K562 (cell line): ENCODE data around the gene DDX23. TPM values are rescaled to one million over a fixed set of nuclear protein-coding genes. Genes with fewer than 3 reads are reported as not detected.

Experiments
- ARID1B ChIP-seq: fragments of 450-650 bp; IDR thresholded peaks from 2 replicates; pipeline ENCODE4 v1.6.1; 2016; ENCODE audit warnings: antibody characterized with exemption, mild to moderate bottlenecking, inconsistent platforms
- CBFA2T2 ChIP-seq: fragments of 450-650 bp; conservative IDR thresholded peaks from 2 replicates; pipeline ENCODE4 v1.6.1; 2017; ENCODE audit warnings: mild to moderate bottlenecking
- CLOCK ChIP-seq: fragments of 250-450 bp; sonication (Bioruptor Pico); IDR thresholded peaks from 2 replicates; pipeline ENCODE4 v1.4.0; 2020; ENCODE audit warnings: mild to moderate bottlenecking, moderate library complexity, borderline replicate concordance
- CUX1 ChIP-seq: fragments of 200-800 bp; sonication (Bioruptor generic); IDR thresholded peaks from 2 replicates; pipeline ENCODE4 v1.6.1; 2016; ENCODE audit warnings: missing genetic modification characterization, missing compliant biosample characterization
- DNMT1 ChIP-seq: fragments of 450-650 bp; IDR thresholded peaks from 2 replicates; pipeline ENCODE4 v1.6.1; 2016; ENCODE audit warnings: antibody characterized with exemption, mild to moderate bottlenecking
- EGR1 ChIP-seq: fragments of 450-650 bp; conservative IDR thresholded peaks from 2 replicates; pipeline ENCODE4 v1.6.1; 2017; ENCODE audit warnings: mild to moderate bottlenecking
- KDM2B ChIP-seq: fragments of 250-450 bp; sonication (Bioruptor Pico); IDR thresholded peaks from 2 replicates; pipeline ENCODE4 v1.8.0; 2021; ENCODE audit warnings: mild to moderate bottlenecking, moderate library complexity
- PHF21A ChIP-seq: fragments of 450-650 bp; IDR thresholded peaks from 2 replicates; pipeline ENCODE4 v1.6.1; 2017; ENCODE audit warnings: low read depth, borderline replicate concordance
- SNAPC5 ChIP-seq: fragments of 250-450 bp; sonication (Bioruptor Pico); IDR thresholded peaks from 2 replicates; pipeline ENCODE4 v1.8.0; 2021; ENCODE audit warnings: moderate library complexity, mild to moderate bottlenecking, inconsistent platforms
- VEZF1 ChIP-seq: fragments of 200-800 bp; sonication (Bioruptor generic); IDR thresholded peaks from 2 replicates; pipeline ENCODE4 v1.6.1; 2017; ENCODE audit warnings: missing genetic modification characterization, missing compliant biosample characterization
- YBX1 ChIP-seq: fragments of 450-650 bp; IDR thresholded peaks from 2 replicates; pipeline ENCODE4 v1.7.1; 2016; ENCODE audit warnings: mild to moderate bottlenecking
- ZBTB5 ChIP-seq: fragments of 450-650 bp; IDR thresholded peaks from 2 replicates; pipeline ENCODE4 v1.6.1; 2017; ENCODE audit warnings: antibody characterized with exemption
- ZNF589 ChIP-seq: fragments of 200-800 bp; sonication (Bioruptor generic); IDR thresholded peaks from 2 replicates; pipeline ENCODE4 v1.6.1; 2016; ENCODE audit warnings: low read depth, missing genetic modification characterization, missing compliant biosample characterization
- polyA plus RNA-seq, 8 experiments: library from polyadenylated mRNA; depleted of rRNA in 4 of 8; stranded (reverse) in 5 of 8; unstranded in 3 of 8; fragments of >200 nt; fragmentation: Nextera tagmentation in 2 of 8; fragmentation: Illumina TruSeq in 1 of 8; extraction: Ambion mirVana in 2 of 8; extraction: Trizol in 1 of 8; gene quantifications; 2 replicates each; pipeline versions ENCODE4 v1.2.1 to v1.2.3, GENCODE V29; 2011 to 2014; ENCODE audit warnings: inconsistent platforms in 1 of 8, missing spikeins in 1 of 8
- total RNA-seq, 7 experiments: library from RNA; depleted of rRNA in 6 of 7; stranded (reverse); fragments of >200 nt in 6 of 7; fragmentation: Illumina TruSeq in 2 of 7; extraction: Trizol in 2 of 7; gene quantifications; 2 replicates each; pipeline versions ENCODE4 v1.2.1 to v1.2.3, GENCODE V29; 2011 to 2021; ENCODE audit warnings: low replicate concordance in 1 of 7

Gene DDX23
- total and polyA plus RNA-seq, 9 of the 15 experiments (the other 6 are each of a cell fraction or from before 2014, with no cell fraction given): 32.4 to 138 (median 104) TPM

- TF ChIP-seq ZBTB5: no peak; the same call in 1 of the 2 replicates
- TF ChIP-seq YBX1: no peak
- no peak for TF ChIP-seq CUX1 (CRISPR knock-in tag)
- TF ChIP-seq VEZF1 (CRISPR knock-in tag): peak; percentile 71
- TF ChIP-seq EGR1: peak; percentile 97
- 0 out of 2 replicates have a peak, but pooled peaks have one; percentile 20 for TF ChIP-seq ARID1B
- 0 out of 2 replicates have a peak, but pooled peaks have one; percentile 22 for TF ChIP-seq PHF21A
- TF ChIP-seq KDM2B (CRISPR knock-in tag): 0 out of 2 replicates have a peak, but pooled peaks have one; percentile 32
- no peak for TF ChIP-seq ZNF589 (CRISPR knock-in tag)
- TF ChIP-seq CLOCK (CRISPR knock-in tag): no peak
- no peak for TF ChIP-seq CBFA2T2
- no peak for TF ChIP-seq DNMT1
- no peak for TF ChIP-seq SNAPC5 (CRISPR knock-in tag)
Observed at GRCh38 chr12:48817873-48818830, 33.8 kb downstream of the DDX23 start, which contains the start of gene CACNB3 (continued).
